ENCODE measurements around the gene MRPS7.

MRPS7 gene

GRCh38 chr17:75261336-75262111, at the start of gene MRPS7, which contains the start of gene GGA3:
Gene MRPS7 (plus strand): TSS chr17:75261879. CDS start chr17:75261901, 22 bp downstream.
Gene GGA3 (minus strand): TSS chr17:75261606. CDS start chr17:75261587, 19 bp downstream.
- peak; percentile 91 for DNase-seq

GRCh38 chr17:75218131-75218530, 43.5 kb upstream of the MRPS7 start:
- no peak for DNase-seq

- DNase-seq: no peak
Observed at GRCh38 chr17:75219815-75220214, 41.9 kb upstream of the MRPS7 start.

- no peak for DNase-seq
Observed at GRCh38 chr17:75225016-75225415, 36.7 kb upstream of the MRPS7 start.

- DNase-seq: no peak
Observed at GRCh38 chr17:75227729-75228128, 34.0 kb upstream of the MRPS7 start.

- no peak for DNase-seq
Observed at GRCh38 chr17:75228305-75228704, 33.4 kb upstream of the MRPS7 start.

GRCh38 chr17:75228847-75229246, 32.8 kb upstream of the MRPS7 start:
- no peak for DNase-seq

- no peak for DNase-seq
Observed at GRCh38 chr17:75231071-75231470, 30.6 kb upstream of the MRPS7 start.

GRCh38 chr17:75231741-75232464, 29.8 kb upstream of the MRPS7 start:
- no peak for DNase-seq

- no peak for DNase-seq
Observed at GRCh38 chr17:75232786-75233185, 28.9 kb upstream of the MRPS7 start.

GRCh38 chr17:75237100-75238014, 24.3 kb upstream of the MRPS7 start:
- peak; percentile 4 for DNase-seq

- no peak for DNase-seq
Observed at GRCh38 chr17:75238020-75238580, 23.6 kb upstream of the MRPS7 start.

GRCh38 chr17:75238684-75239191, 22.9 kb upstream of the MRPS7 start:
- peak; percentile 54 for DNase-seq

GRCh38 chr17:75239214-75239613, 22.5 kb upstream of the MRPS7 start:
- no peak for DNase-seq

GRCh38 chr17:75239778-75240393, 21.8 kb upstream of the MRPS7 start:
- no peak for DNase-seq

GRCh38 chr17:75240394-75241142, 21.1 kb upstream of the MRPS7 start:
- peak; percentile 21 for DNase-seq

GRCh38 chr17:75241143-75241430, 20.6 kb upstream of the MRPS7 start:
- no peak for DNase-seq

- DNase-seq: no peak
Observed at GRCh38 chr17:75241502-75241901, 20.2 kb upstream of the MRPS7 start.

- no peak for DNase-seq
Observed at GRCh38 chr17:75241996-75242460, 19.7 kb upstream of the MRPS7 start.

- no peak for DNase-seq
Observed at GRCh38 chr17:75242461-75243042, 19.1 kb upstream of the MRPS7 start.

All from NCI-H2171 treated with DMSO at 0.1 percent for 48 hours (cell line).